Choroid plexus epithelial cell (primary cell): ENCODE data around the gene NSMCE1.
"Not testable (repeated sequence)": the region's sequence is repeated elsewhere in the genome, so short reads cannot be mapped to it uniquely, and the experiment has no call there.

Experiments used
- DNase-seq: peaks from one replicate; pipeline ENCODE4 v3.0.0-alpha.2; 2010; ENCODE audit warnings: low read depth
- H3K4me3 ChIP-seq: 2 replicates; pipeline ENCODE4 v1.5.1; 2011; ENCODE audit warnings: low read depth, mild to moderate bottlenecking, control low read depth, low read length, moderate library complexity
- CTCF ChIP-seq: conservative IDR thresholded peaks from 2 replicates; pipeline ENCODE4 v1.5.1; 2011; ENCODE audit warnings: low read depth, mild to moderate bottlenecking, control low read depth, inconsistent platforms, low read length, moderate library complexity

The NSMCE1 gene

GRCh38 chr16:27275394-27275793 is 6.8 kb upstream of the NSMCE1 start:
- no peak for TF ChIP-seq CTCF
- no peak for DNase-seq
- H3K4me3 ChIP-seq: no peak overlapping the region

GRCh38 chr16:27274424-27274874 is 5.9 kb upstream of the NSMCE1 start:
- not testable (repeated sequence) for H3K4me3 ChIP-seq

GRCh38 chr16:27273670-27274423 is 5.3 kb upstream of the NSMCE1 start:
- no peak overlapping the region for H3K4me3 ChIP-seq
- peak; percentile 35 for TF ChIP-seq CTCF

More at GRCh38 chr16:27274424-27274874, 5.9 kb upstream of the NSMCE1 start:
- DNase-seq: not testable (repeated sequence)

GRCh38 chr16:27273330-27273669 is 4.7 kb upstream of the NSMCE1 start:
- H3K4me3 ChIP-seq: no peak overlapping the region
- no peak for DNase-seq
- TF ChIP-seq CTCF: no peak

More at GRCh38 chr16:27273670-27274423, 5.3 kb upstream of the NSMCE1 start:
- peak; percentile 83 for DNase-seq

GRCh38 chr16:27272697-27273096 is 4.1 kb upstream of the NSMCE1 start:
- not testable (repeated sequence) for H3K4me3 ChIP-seq, DNase-seq

- no peak overlapping the region for H3K4me3 ChIP-seq
- TF ChIP-seq CTCF: no peak
- no peak for DNase-seq
Observed at GRCh38 chr16:27272076-27272475, 3.5 kb upstream of the NSMCE1 start.

- no peak for TF ChIP-seq CTCF
- no peak overlapping the region for H3K4me3 ChIP-seq
- no peak for DNase-seq
Observed at GRCh38 chr16:27270349-27270748, 1.8 kb upstream of the NSMCE1 start.
